Measurements from ENCODE around the gene LDB1.

The LDB1 gene

DNA sequence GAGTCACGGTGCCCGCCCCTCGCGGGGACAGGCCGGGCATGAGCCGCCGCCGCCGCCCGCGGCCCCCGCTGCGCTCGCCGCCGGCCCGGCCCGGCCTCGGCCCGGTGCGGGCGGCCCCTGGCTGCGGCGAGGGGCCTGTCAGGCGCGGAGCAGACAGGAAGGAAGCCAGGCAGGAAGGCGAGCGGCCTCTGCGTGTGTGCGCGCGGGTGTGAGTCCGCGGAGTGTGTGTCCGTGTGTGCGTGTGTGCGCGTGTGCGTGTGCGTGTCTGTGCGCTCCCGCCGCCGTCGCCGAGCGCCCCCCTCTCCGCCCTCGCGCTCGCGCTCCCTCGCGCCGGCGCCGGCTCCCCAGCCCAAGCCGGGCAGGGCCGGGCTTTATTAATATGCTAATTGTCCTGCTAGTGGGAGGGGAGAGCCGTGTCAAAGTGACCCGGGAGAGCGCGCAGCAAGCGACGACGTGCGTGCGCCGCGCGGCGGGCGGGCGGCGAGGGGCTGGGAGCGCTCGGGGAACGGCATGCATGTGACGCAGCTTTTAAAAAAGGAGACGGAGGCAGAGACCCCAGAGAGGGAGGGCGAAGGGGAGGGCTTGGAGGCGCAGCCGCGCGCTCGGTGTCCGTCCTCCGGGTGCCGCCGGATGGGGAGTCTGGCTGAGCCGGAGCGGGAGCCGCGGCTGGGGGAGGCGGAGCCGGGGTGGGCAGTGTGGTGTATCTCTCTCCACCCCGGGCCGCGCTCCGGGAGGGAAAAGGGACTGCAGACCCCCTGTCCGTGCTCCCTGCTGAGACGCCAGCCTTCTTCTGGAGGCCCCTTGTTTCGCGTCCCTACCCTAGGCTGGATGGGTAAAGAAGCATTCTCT, at the start of gene LDB1:
TSS of gene LDB1 (minus strand) at position 227 of the 849 bp plus-strand sequence. CDS start 258 bp downstream, outside the sequence.
- peak in 3 of 4 experiments; percentile 29 to 69 (median 65) for DNase-seq

DNA sequence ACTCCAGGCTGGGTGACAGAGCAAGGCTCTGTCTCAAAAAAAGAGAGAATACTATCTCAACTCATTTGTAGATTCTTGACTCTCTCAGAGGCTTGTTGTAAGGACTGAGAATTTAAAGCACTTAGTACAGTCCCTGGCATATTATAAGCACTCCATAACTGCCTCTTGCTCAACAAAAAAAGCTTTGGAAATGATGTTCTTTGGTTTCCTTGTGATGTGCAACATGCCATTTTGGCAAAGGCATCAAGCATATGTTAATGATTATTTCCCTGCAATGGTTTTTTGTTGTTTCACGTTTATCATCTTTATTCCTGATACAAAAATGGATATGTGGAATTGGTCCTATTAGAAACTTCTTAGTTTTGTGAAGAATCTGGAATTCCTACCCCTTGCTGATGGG, 47.7 kb upstream of the LDB1 start:
- DNase-seq = no peak

DNA sequence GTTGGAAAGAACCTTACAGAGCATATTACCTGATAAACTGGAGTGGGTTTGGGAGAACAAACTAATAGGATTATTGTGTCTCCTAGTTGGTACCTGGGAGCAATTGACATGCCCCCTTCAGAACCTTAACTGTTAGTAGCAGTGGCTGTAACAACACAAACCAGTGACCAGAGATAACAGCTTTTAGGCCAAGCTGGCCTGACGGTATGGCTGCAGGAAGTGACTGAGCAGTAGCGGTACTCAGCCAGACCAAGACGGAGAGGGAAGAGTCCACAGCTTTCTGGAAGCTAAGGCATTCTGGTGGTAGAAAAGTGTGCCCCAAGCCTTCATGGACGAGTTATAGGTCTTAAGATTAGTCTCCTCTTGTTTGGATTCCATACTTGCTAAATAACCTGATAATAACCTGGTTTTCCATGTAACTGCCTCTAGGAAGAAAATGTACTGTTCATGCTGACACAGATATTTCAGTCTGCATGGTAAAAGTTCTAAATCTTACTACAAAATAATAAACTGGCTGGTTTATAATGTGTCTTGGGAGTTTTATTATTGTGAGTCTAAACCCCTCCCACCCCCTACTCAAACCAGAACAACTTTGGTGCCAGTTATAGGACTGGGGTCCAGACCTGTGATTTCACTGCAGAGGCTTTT, 43.3 kb upstream of the LDB1 start:
- no peak for DNase-seq

DNA sequence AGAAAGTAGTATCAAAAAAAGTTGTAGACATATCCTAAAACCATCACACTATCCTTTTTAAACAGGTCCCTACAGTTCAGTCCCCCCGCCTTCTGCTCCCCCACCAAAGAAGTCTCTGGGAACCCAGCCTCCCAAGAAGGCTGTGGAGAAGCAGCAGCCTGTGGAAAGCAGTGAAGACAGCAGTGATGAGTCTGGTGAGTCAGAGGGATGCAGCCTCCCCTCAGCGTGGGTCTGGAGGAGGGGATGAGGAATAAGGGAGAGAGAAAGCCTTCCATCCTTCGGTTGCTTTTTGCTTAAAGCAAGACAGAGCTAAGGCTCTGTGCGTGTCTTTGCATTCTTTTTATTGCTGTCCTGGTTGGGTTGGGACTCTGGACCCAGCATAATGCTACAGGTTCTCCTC, 39.7 kb upstream of the LDB1 start:
- DNase-seq = no peak

- no peak for DNase-seq
Measured at GRCh38 chr10:102159051-102159597, 39.0 kb upstream of the LDB1 start.

DNA sequence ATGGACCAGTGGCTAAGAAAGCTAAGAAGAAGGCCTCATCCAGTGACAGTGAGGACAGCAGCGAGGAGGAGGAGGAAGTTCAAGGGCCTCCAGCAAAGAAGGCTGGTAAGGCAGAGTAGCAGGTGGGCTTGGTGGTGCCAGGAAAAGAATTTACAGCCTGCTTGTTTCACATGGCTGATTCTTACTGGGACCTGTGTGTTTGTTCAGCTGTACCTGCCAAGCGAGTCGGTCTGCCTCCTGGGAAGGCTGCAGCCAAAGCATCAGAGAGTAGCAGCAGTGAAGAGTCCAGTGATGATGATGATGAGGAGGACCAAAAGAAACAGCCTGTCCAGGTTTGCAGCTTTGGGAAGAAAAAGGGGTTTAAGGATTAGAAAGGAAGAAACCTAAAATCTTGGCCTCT, 37.1 kb upstream of the LDB1 start:
- no peak for DNase-seq

GRCh38 chr10:102154466-102155116, 34.4 kb upstream of the LDB1 start:
- no peak for DNase-seq

- no peak for DNase-seq
Measured at GRCh38 chr10:102153093-102153620, 33.0 kb upstream of the LDB1 start.

DNA sequence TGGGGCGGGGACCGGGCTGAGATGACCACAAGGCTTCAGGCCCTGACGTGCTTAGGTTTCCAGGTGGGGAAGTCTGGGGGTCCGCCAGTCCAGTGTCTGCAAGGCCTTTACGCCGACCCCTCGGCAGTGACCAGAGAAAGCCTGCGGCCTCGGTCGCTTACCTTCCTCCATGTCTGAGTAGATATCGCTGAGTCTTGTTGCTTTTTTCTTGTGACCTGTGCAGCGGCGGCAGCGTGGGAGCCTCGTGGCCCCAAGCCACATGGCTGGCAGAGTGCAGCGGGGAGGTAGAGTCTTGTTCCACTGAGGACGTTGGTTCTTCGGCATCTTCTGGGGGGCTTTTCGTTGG, 32.4 kb upstream of the LDB1 start:
- peak in 2 of 4 experiments; percentile 29 to 58 for DNase-seq

- DNase-seq = peak; percentile 96 to 99 (median 99)
Measured at GRCh38 chr10:102151774-102152544, 31.8 kb upstream of the LDB1 start, which contains the start of gene NOLC1. NOLC1 (plus strand) TSS chr10:102152389; CDS start chr10:102152411, 22 bp downstream.

- DNase-seq = no peak
Measured at GRCh38 chr10:102150970-102151773, 31.0 kb upstream of the LDB1 start.

- DNase-seq = no peak
Measured at GRCh38 chr10:102148275-102148674, 28.1 kb upstream of the LDB1 start.

GRCh38 chr10:102147561-102147960, 27.4 kb upstream of the LDB1 start:
- DNase-seq = no peak

GRCh38 chr10:102146971-102147428, 26.8 kb upstream of the LDB1 start:
- no peak for DNase-seq

GRCh38 chr10:102141583-102142107, 21.5 kb upstream of the LDB1 start:
- DNase-seq = no peak

DNA sequence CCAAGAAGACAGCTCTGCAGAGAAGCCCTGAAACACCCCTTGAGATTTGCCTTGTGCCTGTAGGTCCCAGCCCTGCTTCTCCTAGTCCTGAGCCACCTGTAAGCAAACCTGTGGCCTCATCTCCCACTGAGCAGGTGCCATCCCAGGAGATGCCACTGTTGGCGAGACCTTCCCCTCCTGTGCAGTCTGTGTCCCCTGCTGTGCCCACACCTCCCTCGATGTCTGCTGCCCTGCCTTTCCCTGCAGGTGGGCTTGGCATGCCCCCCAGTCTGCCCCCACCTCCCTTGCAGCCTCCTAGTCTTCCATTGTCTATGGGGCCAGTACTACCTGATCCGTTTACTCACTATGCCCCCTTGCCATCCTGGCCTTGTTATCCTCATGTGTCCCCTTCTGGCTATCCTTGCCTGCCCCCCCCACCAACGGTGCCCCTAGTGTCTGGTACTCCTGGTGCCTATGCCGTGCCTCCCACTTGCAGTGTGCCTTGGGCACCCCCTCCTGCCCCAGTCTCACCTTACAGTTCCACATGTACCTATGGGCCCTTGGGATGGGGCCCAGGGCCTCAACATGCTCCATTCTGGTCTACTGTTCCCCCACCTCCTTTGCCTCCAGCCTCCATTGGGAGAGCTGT, 20.9 kb upstream of the LDB1 start:
- no peak for DNase-seq

DNA sequence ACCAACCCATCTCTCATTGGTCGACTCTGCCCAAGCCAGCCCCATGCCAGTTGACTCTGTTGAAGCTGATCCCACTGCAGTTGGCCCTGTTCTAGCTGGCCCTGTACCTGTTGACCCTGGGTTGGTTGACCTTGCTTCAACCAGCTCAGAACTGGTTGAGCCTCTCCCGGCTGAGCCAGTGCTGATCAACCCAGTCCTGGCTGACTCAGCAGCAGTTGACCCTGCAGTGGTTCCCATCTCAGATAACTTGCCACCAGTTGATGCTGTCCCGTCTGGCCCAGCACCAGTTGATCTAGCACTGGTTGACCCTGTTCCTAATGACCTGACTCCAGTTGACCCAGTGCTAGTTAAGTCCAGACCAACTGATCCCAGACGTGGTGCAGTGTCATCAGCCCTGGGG, 20.1 kb upstream of the LDB1 start:
- DNase-seq = no peak

GRCh38 chr10:102139281-102140110, 19.3 kb upstream of the LDB1 start:
- DNase-seq = no peak

DNA sequence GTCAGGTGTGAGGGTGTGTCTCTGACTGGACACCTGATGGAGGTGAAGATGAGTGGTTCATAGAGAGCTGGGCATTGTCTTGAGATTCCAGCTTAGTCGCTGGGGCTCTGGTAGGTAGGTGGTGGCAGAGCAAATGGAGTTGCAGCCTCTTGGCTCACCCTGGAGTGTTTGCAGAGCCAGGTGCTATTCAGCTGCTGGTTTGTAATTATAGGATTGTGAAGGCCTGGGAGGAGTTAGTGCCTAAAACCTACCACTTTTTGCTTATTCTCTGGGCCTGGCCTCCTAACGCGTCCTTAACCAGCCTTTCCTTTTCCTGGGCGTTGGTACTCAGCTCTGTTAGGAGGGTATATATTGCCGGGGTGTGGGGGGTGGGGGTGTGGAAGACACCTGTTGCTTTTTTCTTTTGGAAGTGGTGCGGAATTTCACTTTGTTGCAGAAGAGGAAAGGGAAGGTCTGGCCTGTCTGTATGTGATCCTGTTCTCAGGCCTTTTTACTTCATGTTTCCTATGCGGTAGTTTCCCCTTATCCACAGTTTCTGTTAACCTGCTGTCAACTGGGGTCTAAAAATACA, 15.9 kb upstream of the LDB1 start:
- no peak for DNase-seq
